GM23338 (cell line): ENCODE results near the gene ERP44. TPM values are rescaled to one million over a fixed set of nuclear protein-coding genes. Genes with fewer than 3 reads are reported as not detected.

Source experiments
- CREB1 ChIP-seq: fragments of 250-450 bp; sonication (Bioruptor Pico); IDR thresholded peaks from 2 replicates; pipeline ENCODE4 v1.5.0; 2020; ENCODE audit warnings: low read depth, mild to moderate bottlenecking, moderate library complexity
- ETS1 ChIP-seq: IDR thresholded peaks from 2 replicates; pipeline ENCODE4 v1.6.1; 2016; ENCODE audit warnings: antibody characterized with exemption
- EZH2phosphoT487 ChIP-seq: fragments of 200-600 bp; sonication (generic); IDR thresholded peaks from one replicate; pipeline ENCODE4 v1.8.1; 2018; ENCODE audit warnings: antibody characterized with exemption; ENCODE audit not compliant: unreplicated experiment
- JUNB ChIP-seq: IDR thresholded peaks from one replicate; pipeline ENCODE4 v1.6.1; 2016; ENCODE audit warnings: antibody characterized with exemption; ENCODE audit not compliant: unreplicated experiment
- NANOG ChIP-seq: IDR thresholded peaks from 2 replicates; pipeline ENCODE4 v1.6.1; 2016; ENCODE audit warnings: antibody characterized with exemption, borderline replicate concordance
- ZNF331 ChIP-seq: fragments of 250-450 bp; sonication (Bioruptor Pico); IDR thresholded peaks from 2 replicates; pipeline ENCODE4 v1.5.0; 2020; ENCODE audit warnings: low read depth, mild to moderate bottlenecking, moderate library complexity
- polyA plus RNA-seq: library from polyadenylated mRNA; unstranded; fragments of >200 nt; fragmentation: Nextera tagmentation; extraction: Ambion mirVana; gene quantifications from 2 replicates; pipeline ENCODE4 v1.2.1, GENCODE V29; 2016
- total RNA-seq: library from RNA; depleted of rRNA; stranded (reverse); fragments of >200 nt; shearing (Covaris generic); gene quantifications from 2 replicates; pipeline ENCODE4 v1.2.3, GENCODE V29; 2014
- TF ChIP-seq, protein P1 (sequence below): fragments of 250-450 bp; sonication (Bioruptor Pico); IDR thresholded peaks from 2 replicates; pipeline ENCODE4 v1.5.0; 2020; ENCODE audit warnings: mild to moderate bottlenecking, moderate library complexity
- TF ChIP-seq, protein P2 (sequence below): IDR thresholded peaks from one replicate; pipeline ENCODE4 v1.6.1; 2018; ENCODE audit warnings: antibody characterized with exemption; ENCODE audit not compliant: unreplicated experiment

ERP44 gene
- total and polyA plus RNA-seq, 2 experiments from 2014 or later: 13.0 to 24.1 TPM

GRCh38 chr9:100117316-100117715 lies 18.5 kb upstream of the ERP44 start (continued):
- TF ChIP-seq, protein P1, sequence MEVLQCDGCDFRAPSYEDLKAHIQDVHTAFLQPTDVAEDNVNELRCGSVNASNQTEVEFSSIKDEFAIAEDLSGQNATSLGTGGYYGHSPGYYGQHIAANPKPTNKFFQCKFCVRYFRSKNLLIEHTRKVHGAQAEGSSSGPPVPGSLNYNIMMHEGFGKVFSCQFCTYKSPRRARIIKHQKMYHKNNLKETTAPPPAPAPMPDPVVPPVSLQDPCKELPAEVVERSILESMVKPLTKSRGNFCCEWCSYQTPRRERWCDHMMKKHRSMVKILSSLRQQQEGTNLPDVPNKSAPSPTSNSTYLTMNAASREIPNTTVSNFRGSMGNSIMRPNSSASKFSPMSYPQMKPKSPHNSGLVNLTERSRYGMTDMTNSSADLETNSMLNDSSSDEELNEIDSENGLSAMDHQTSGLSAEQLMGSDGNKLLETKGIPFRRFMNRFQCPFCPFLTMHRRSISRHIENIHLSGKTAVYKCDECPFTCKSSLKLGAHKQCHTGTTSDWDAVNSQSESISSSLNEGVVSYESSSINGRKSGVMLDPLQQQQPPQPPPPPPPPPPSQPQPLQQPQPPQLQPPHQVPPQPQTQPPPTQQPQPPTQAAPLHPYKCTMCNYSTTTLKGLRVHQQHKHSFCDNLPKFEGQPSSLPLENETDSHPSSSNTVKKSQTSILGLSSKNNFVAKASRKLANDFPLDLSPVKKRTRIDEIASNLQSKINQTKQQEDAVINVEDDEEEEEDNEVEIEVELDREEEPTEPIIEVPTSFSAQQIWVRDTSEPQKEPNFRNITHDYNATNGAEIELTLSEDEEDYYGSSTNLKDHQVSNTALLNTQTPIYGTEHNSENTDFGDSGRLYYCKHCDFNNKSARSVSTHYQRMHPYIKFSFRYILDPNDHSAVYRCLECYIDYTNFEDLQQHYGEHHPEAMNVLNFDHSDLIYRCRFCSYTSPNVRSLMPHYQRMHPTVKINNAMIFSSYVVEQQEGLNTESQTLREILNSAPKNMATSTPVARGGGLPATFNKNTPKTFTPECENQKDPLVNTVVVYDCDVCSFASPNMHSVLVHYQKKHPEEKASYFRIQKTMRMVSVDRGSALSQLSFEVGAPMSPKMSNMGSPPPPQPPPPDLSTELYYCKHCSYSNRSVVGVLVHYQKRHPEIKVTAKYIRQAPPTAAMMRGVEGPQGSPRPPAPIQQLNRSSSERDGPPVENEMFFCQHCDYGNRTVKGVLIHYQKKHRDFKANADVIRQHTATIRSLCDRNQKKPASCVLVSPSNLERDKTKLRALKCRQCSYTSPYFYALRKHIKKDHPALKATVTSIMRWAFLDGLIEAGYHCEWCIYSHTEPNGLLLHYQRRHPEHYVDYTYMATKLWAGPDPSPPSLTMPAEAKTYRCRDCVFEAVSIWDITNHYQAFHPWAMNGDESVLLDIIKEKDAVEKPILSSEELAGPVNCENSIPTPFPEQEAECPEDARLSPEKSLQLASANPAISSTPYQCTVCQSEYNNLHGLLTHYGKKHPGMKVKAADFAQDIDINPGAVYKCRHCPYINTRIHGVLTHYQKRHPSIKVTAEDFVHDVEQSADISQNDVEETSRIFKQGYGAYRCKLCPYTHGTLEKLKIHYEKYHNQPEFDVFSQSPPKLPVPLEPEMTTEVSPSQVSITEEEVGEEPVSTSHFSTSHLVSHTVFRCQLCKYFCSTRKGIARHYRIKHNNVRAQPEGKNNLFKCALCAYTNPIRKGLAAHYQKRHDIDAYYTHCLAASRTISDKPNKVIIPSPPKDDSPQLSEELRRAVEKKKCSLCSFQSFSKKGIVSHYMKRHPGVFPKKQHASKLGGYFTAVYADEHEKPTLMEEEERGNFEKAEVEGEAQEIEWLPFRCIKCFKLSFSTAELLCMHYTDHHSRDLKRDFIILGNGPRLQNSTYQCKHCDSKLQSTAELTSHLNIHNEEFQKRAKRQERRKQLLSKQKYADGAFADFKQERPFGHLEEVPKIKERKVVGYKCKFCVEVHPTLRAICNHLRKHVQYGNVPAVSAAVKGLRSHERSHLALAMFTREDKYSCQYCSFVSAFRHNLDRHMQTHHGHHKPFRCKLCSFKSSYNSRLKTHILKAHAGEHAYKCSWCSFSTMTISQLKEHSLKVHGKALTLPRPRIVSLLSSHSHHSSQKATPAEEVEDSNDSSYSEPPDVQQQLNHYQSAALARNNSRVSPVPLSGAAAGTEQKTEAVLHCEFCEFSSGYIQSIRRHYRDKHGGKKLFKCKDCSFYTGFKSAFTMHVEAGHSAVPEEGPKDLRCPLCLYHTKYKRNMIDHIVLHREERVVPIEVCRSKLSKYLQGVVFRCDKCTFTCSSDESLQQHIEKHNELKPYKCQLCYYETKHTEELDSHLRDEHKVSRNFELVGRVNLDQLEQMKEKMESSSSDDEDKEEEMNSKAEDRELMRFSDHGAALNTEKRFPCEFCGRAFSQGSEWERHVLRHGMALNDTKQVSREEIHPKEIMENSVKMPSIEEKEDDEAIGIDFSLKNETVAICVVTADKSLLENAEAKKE (CRISPR knock-in tag): no peak
- TF ChIP-seq CREB1 (CRISPR knock-in tag) (no peak), EZH2phosphoT487 (no peak), ZNF331 (CRISPR knock-in tag) (no peak), ETS1 (no peak), NANOG (no peak), JUNB (no peak)
- TF ChIP-seq, protein P2, sequence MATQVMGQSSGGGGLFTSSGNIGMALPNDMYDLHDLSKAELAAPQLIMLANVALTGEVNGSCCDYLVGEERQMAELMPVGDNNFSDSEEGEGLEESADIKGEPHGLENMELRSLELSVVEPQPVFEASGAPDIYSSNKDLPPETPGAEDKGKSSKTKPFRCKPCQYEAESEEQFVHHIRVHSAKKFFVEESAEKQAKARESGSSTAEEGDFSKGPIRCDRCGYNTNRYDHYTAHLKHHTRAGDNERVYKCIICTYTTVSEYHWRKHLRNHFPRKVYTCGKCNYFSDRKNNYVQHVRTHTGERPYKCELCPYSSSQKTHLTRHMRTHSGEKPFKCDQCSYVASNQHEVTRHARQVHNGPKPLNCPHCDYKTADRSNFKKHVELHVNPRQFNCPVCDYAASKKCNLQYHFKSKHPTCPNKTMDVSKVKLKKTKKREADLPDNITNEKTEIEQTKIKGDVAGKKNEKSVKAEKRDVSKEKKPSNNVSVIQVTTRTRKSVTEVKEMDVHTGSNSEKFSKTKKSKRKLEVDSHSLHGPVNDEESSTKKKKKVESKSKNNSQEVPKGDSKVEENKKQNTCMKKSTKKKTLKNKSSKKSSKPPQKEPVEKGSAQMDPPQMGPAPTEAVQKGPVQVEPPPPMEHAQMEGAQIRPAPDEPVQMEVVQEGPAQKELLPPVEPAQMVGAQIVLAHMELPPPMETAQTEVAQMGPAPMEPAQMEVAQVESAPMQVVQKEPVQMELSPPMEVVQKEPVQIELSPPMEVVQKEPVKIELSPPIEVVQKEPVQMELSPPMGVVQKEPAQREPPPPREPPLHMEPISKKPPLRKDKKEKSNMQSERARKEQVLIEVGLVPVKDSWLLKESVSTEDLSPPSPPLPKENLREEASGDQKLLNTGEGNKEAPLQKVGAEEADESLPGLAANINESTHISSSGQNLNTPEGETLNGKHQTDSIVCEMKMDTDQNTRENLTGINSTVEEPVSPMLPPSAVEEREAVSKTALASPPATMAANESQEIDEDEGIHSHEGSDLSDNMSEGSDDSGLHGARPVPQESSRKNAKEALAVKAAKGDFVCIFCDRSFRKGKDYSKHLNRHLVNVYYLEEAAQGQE: no peak
